ENCODE data around the gene HS6ST3. TPM values are rescaled to one million over a fixed set of nuclear protein-coding genes. Genes with fewer than 3 reads are reported as not detected.

The HS6ST3 gene
- total and polyA plus RNA-seq, 10 donors = 0.03 TPM; not detected in 9

DNA sequence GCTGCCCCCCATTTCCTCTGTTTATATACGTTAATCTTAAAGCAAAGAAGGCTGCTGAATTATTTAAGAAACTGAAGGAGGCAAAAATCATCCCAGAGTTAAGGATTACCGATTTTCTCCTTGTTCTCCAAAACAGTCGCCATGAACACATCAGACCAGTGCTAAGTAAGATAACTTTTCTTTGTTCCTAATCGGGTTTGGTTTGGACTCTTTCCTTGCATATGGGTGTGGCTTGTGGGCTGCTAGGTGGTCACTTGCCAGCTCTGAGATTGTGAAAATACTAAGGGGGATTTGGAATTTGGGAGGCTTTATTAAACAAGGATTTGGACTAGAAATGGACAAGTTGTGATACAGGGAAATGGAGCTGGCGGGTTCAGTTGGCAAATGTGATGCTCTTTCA lies 692.3 kb downstream of the HS6ST3 start:
- Histone ChIP-seq H3K4me3 (no peak overlapping the region), H3K27me3 (replicated peaks in 1 of 7) (no peaks in the 10 kb centered on the region), H3K9me3 (peaks cover 0 to 27% (median 15%) of the 10 kb centered on the region in 8 donors), H3K27ac (no peak overlapping the region), H3K36me3 (no peaks in the 10 kb centered on the region), H3K4me1 (no peaks in the 10 kb centered on the region)
- DNase-seq = no peak
- intact Hi-C loops (cut with DNase I; ENCODE audit: low total_unique reads) = no loop called here
- no peak for TF ChIP-seq POLR2AphosphoS5 (IDR thresholded peaks at IDR 0.05)
- TF ChIP-seq, protein P1, sequence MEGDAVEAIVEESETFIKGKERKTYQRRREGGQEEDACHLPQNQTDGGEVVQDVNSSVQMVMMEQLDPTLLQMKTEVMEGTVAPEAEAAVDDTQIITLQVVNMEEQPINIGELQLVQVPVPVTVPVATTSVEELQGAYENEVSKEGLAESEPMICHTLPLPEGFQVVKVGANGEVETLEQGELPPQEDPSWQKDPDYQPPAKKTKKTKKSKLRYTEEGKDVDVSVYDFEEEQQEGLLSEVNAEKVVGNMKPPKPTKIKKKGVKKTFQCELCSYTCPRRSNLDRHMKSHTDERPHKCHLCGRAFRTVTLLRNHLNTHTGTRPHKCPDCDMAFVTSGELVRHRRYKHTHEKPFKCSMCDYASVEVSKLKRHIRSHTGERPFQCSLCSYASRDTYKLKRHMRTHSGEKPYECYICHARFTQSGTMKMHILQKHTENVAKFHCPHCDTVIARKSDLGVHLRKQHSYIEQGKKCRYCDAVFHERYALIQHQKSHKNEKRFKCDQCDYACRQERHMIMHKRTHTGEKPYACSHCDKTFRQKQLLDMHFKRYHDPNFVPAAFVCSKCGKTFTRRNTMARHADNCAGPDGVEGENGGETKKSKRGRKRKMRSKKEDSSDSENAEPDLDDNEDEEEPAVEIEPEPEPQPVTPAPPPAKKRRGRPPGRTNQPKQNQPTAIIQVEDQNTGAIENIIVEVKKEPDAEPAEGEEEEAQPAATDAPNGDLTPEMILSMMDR (IDR thresholded peaks at IDR 0.05 in 8 of 11, conservative IDR thresholded peaks at IDR 0.05 in 3 of 11) = no peak
- no peak for TF ChIP-seq POLR2A (IDR thresholded peaks at IDR 0.05)
- WGBS, 5 donors = 79 to 90% (median 82%) methylated on average over 5 of the region's 5 CpGs

GRCh38 chr13:96783057-96783456 lies 693.1 kb downstream of the HS6ST3 start:
- Histone ChIP-seq H3K36me3 (no peaks in the 10 kb centered on the region), H3K4me3 (no peak overlapping the region), H3K9me3 (peaks cover 0 to 27% (median 7%) of the 10 kb centered on the region in 8 donors), H3K27ac (no peak overlapping the region), H3K27me3 (replicated peaks in 1 of 7) (no peaks in the 10 kb centered on the region), H3K4me1 (no peaks in the 10 kb centered on the region)
- no peak for TF ChIP-seq POLR2A (IDR thresholded peaks at IDR 0.05)
- TF ChIP-seq, protein P1 (IDR thresholded peaks at IDR 0.05 in 8 of 11, conservative IDR thresholded peaks at IDR 0.05 in 3 of 11) = no peak
- no peak for TF ChIP-seq POLR2AphosphoS5 (IDR thresholded peaks at IDR 0.05)
- no peak for DNase-seq
- intact Hi-C loops (cut with DNase I; ENCODE audit: low total_unique reads) = no loop called here
- WGBS, 5 donors = 83 to 93% (median 86%) methylated on average over 2 of the region's 2 CpGs

DNA sequence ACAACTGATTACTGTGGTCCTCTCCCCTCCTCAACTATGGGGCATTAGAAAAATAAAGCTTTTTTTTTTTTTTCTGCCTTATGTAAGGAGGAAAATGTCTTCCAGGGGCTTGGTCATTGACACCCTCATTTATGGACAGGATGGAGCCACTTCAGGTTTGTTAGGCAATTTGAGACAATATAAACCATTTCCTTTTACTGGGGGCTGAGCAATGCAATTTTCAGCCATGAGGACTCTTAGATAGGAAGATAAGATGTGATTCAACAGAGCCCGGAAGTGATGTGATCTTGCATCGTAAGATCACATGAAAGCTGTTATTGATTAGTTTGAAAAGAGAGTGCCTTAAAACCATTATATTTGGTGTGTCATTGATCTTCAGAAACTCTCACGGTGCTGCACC lies 693.6 kb downstream of the HS6ST3 start:
- H3K4me3 ChIP-seq = no peak overlapping the region
- WGBS, 5 donors = 45 to 67% (median 60%) methylated on average over 3 of the region's 3 CpGs
- H3K27me3 ChIP-seq (replicated peaks in 1 of 7) = no peaks in the 10 kb centered on the region
- TF ChIP-seq POLR2AphosphoS5 (IDR thresholded peaks at IDR 0.05) (no peak), POLR2A (IDR thresholded peaks at IDR 0.05) (no peak)
- TF ChIP-seq, protein P1 (IDR thresholded peaks at IDR 0.05 in 8 of 11, conservative IDR thresholded peaks at IDR 0.05 in 3 of 11) = no peak
- peaks cover 0 to 24% (median 4%) of the 10 kb centered on the region in 8 donors for H3K9me3 ChIP-seq
- H3K4me1 ChIP-seq = no peaks in the 10 kb centered on the region
- no peaks in the 10 kb centered on the region for H3K36me3 ChIP-seq
- no peak for DNase-seq
- intact Hi-C loops (cut with DNase I; ENCODE audit: low total_unique reads) = no loop called here
- H3K27ac ChIP-seq = no peak overlapping the region

- H3K9me3 ChIP-seq = peaks cover 0 to 18% (median 3%) of the 10 kb centered on the region in 8 donors
- no peaks in the 10 kb centered on the region for H3K27me3 ChIP-seq (replicated peaks in 1 of 7)
- no peak overlapping the region for H3K27ac ChIP-seq
- H3K4me1 ChIP-seq = no peaks in the 10 kb centered on the region
- intact Hi-C loops (cut with DNase I; ENCODE audit: low total_unique reads) = no loop called here
- DNase-seq = no peak
- WGBS, 5 donors = 91 to 97% (median 93%) methylated on average over 3 of the region's 3 CpGs
- no peak overlapping the region for H3K4me3 ChIP-seq
- H3K36me3 ChIP-seq = no peaks in the 10 kb centered on the region
- no peak for TF ChIP-seq POLR2AphosphoS5 (IDR thresholded peaks at IDR 0.05)
- TF ChIP-seq, protein P1 (IDR thresholded peaks at IDR 0.05 in 8 of 11, conservative IDR thresholded peaks at IDR 0.05 in 3 of 11) = no peak
- TF ChIP-seq POLR2A (IDR thresholded peaks at IDR 0.05) = no peak
Observed at GRCh38 chr13:96785986-96786385, 696.1 kb downstream of the HS6ST3 start.

All from spleen (tissue), 11 donors.